Breast epithelium (tissue), 4 donors: ENCODE data around the gene DCAF8L1. TPM values are rescaled to one million over a fixed set of nuclear protein-coding genes. Genes with fewer than 3 reads are reported as not detected.

Experiments
- DNase-seq, 2 donors: peaks; one replicate each; pipeline ENCODE4 v3.0.0-alpha.2; 2019; ENCODE audit warnings: low spot score in 2 of 2
- H3K27ac ChIP-seq, 2 donors: fragments of 200-600 bp; sonication (generic) in 1 of 2; one replicate each; pipeline ENCODE4 v1.5.1; 2016 to 2019; ENCODE audit warnings: mild to moderate bottlenecking in 1 of 2
- H3K27me3 ChIP-seq, 2 donors: fragments of 200-600 bp; sonication (generic) in 1 of 2; one replicate each; pipeline versions ENCODE4 v1.5.1 to v1.6.0; 2017 to 2019; ENCODE audit warnings: control low read depth in 1 of 2, mild to moderate bottlenecking in 1 of 2
- H3K36me3 ChIP-seq: fragments of 200-600 bp; one replicate; pipeline ENCODE4 v1.5.1; 2019
- H3K4me1 ChIP-seq, 2 donors: fragments of 200-600 bp; sonication (generic); one replicate each; pipeline ENCODE4 v1.5.1; 2016 to 2019; ENCODE audit warnings: control low read depth in 1 of 2
- H3K4me3 ChIP-seq, 3 donors: fragments of 200-600 bp; sonication (generic); 1 replicate in 2 of 3; 2 replicates in 1 of 3; pipeline ENCODE4 v1.5.1; 2016 to 2019; ENCODE audit warnings: mild to moderate bottlenecking in 3 of 3, moderate library complexity in 2 of 3
- H3K9me3 ChIP-seq, 2 donors: fragments of 200-600 bp; sonication (generic) in 1 of 2; one replicate each; pipeline ENCODE4 v1.5.1; 2016 to 2019; ENCODE audit warnings: control low read depth in 1 of 2
- POLR2A ChIP-seq: fragments of 450-650 bp; IDR thresholded peaks from one replicate; pipeline ENCODE4 v1.6.1; 2016; ENCODE audit warnings: antibody characterized with exemption, mild to moderate bottlenecking, moderate library complexity
- POLR2AphosphoS5 ChIP-seq, 3 donors: sonication (generic); formaldehyde crosslinking; IDR thresholded peaks; one replicate each; pipeline ENCODE4 v1.6.1; 2017; ENCODE audit warnings: antibody characterized with exemption in 3 of 3
- intact Hi-C: fragments of 100-400 bp; cut with DNase I; formaldehyde crosslinking; loops from one replicate; pipeline ENCODE4 v1.15.1; 2023; ENCODE audit warnings: low total_unique reads
- total RNA-seq, 3 donors: library from RNA; depleted of rRNA; stranded (reverse); fragments of >200 nt; gene quantifications; one replicate each; pipeline ENCODE4 v1.1.0, GENCODE V29; 2016
- TF ChIP-seq, protein P1 (sequence below), 3 donors: fragments of 450-650 bp; IDR thresholded peaks; one replicate each; pipeline ENCODE4 v1.5.1; 2016 to 2017; ENCODE audit warnings: antibody characterized with exemption in 3 of 3, mild to moderate bottlenecking in 3 of 3, moderate library complexity in 3 of 3

DCAF8L1 gene
- not detected for total RNA-seq

DNA sequence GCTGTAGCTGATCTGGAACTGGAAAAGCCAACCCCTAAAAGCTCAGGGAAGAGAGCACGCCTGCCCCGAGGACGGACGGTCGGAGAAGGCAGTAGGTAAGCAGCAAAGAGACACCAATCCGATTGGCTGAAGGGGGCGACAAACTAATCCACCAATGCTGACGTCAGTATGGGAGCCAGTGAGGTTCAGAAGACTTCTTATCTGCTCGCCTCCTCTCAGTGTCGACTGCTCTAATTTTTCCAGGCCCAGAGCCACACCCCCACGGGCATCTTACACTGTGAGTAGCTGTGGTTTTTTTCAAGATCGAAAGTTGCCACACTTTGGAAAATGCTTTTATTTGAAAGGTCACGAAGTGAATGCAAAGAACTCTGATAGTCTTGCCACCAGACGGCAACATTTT lies at the start of gene DCAF8L1:
Gene DCAF8L1, minus strand, starts transcription at position 101 of the 400 bp plus-strand sequence. CDS start 115 bp downstream, outside the sequence.
- H3K9me3 ChIP-seq = no peaks in the 10 kb centered on the region
- DNase-seq = no peak
- no peak within 1 kb of the TSS for H3K4me3 ChIP-seq
- TF ChIP-seq, protein P1, sequence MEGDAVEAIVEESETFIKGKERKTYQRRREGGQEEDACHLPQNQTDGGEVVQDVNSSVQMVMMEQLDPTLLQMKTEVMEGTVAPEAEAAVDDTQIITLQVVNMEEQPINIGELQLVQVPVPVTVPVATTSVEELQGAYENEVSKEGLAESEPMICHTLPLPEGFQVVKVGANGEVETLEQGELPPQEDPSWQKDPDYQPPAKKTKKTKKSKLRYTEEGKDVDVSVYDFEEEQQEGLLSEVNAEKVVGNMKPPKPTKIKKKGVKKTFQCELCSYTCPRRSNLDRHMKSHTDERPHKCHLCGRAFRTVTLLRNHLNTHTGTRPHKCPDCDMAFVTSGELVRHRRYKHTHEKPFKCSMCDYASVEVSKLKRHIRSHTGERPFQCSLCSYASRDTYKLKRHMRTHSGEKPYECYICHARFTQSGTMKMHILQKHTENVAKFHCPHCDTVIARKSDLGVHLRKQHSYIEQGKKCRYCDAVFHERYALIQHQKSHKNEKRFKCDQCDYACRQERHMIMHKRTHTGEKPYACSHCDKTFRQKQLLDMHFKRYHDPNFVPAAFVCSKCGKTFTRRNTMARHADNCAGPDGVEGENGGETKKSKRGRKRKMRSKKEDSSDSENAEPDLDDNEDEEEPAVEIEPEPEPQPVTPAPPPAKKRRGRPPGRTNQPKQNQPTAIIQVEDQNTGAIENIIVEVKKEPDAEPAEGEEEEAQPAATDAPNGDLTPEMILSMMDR (IDR thresholded peaks at IDR 0.05) = no peak
- no peak for TF ChIP-seq POLR2A
- TF ChIP-seq POLR2AphosphoS5 (IDR thresholded peaks at IDR 0.05) = no peak
- intact Hi-C loops = no loop called here
- no peaks in the 10 kb centered on the region for H3K36me3 ChIP-seq
- H3K27me3 ChIP-seq = no peaks in the 10 kb centered on the region
- H3K27ac ChIP-seq = no peak within 1 kb of the TSS
- H3K4me1 ChIP-seq = no peaks in the 10 kb centered on the region

DNA sequence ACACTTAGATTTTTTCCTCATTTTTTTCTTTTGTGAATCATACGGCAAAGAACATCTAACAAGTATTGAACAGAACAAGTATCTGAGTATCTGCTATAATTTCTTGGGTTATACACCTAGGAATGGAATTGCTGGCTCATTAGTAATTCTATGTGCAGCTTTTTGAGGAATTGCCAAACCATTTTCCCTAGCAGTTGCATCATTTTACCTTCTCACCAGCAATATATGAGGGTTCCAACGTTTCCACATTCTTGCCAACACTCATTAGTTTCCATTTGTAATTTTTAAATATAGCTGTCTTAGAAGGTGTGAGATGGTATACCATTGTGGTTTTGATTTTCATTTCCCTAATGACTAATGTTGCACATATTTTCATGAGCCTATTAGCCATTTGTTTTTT lies 41.1 kb upstream of the DCAF8L1 start:
- Histone ChIP-seq H3K36me3 (no peaks in the 10 kb centered on the region), H3K4me1 (no peaks in the 10 kb centered on the region), H3K9me3 (no peaks in the 10 kb centered on the region), H3K27ac (no peak overlapping the region), H3K27me3 (no peaks in the 10 kb centered on the region), H3K4me3 (no peak overlapping the region)
- intact Hi-C loops = no loop called here
- TF ChIP-seq POLR2AphosphoS5 (IDR thresholded peaks at IDR 0.05) (no peak), POLR2A (no peak)
- TF ChIP-seq, protein P1 (IDR thresholded peaks at IDR 0.05) = no peak
- no peak for DNase-seq

DNA sequence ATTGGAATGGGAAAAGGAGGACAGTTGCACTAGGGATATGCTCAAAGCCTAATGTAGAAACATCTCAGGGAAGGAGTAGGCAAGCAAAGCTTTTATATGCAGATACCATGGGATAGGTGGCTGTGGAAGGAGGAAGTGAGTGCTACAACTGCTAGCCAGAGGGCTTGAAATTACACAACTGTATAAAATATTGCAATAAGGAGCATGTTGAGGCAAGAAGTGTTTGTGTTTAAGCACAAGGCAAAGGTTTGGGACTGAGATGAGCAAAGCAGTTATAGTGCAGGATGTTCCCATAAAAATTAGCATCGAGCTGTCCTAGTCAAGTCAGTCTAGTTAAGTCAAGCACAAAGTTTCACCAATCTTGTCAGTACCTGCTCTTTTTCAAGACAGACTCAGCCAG lies 35.6 kb upstream of the DCAF8L1 start:
- no peaks in the 10 kb centered on the region for H3K4me1 ChIP-seq
- no peaks in the 10 kb centered on the region for H3K9me3 ChIP-seq
- H3K4me3 ChIP-seq = no peak overlapping the region
- no peak for DNase-seq
- no peak overlapping the region for H3K27ac ChIP-seq
- TF ChIP-seq POLR2A = no peak
- intact Hi-C loops = no loop called here
- peaks cover 0 to 7% of the 10 kb centered on the region in 2 donors for H3K27me3 ChIP-seq
- H3K36me3 ChIP-seq = no peaks in the 10 kb centered on the region

DNA sequence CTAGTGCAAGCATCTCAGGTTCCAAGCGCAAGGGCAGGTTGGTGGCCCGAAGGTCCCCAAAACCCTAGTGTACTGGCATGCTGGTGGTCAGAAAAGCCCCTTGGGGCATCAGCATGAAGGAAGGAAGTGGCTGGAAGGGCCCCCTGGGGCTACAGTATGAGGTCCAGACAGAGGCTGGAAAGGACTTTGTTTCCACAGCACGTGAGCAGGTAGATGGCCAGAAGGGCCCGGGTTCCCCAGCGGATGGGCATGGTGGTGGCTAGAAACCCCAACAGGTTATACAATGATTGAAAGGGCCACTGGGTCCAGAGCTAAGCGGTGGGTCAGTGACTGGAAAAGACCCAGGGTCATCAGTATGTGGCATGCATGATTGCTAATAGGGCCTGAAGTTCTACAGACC lies 34.7 kb upstream of the DCAF8L1 start:
- H3K27ac ChIP-seq = no peak overlapping the region
- peaks cover 0 to 7% of the 10 kb centered on the region in 2 donors for H3K27me3 ChIP-seq
- DNase-seq = no peak
- intact Hi-C loops = no loop called here
- H3K4me3 ChIP-seq = no peak overlapping the region
- no peaks in the 10 kb centered on the region for H3K4me1 ChIP-seq
- no peaks in the 10 kb centered on the region for H3K9me3 ChIP-seq
- no peaks in the 10 kb centered on the region for H3K36me3 ChIP-seq
- TF ChIP-seq POLR2AphosphoS5 (IDR thresholded peaks at IDR 0.05) = no peak
- TF ChIP-seq, protein P1 (IDR thresholded peaks at IDR 0.05) = no peak
- no peak for TF ChIP-seq POLR2A

DNA sequence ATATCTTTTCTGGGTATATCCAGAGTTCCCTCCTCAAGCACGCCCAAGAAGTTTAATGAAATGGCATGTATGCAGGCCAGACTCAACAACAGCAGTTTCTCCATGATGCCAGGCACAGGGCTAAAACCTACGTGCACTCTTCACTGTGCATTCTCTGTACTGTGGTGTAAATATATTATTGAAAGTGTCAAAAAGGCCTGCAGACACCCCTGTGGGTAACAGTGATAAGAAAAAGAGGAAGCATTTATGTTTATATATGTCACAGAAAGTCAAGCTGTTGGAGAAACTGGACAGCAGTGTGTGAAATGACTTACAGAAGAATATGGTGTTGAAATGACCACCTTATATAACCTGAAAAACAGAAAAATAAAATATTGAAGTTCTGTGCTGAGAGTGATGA lies 29.6 kb upstream of the DCAF8L1 start:
- DNase-seq = no peak
- Histone ChIP-seq H3K27me3 (peaks cover 0 to 6% of the 10 kb centered on the region in 2 donors), H3K4me1 (no peaks in the 10 kb centered on the region), H3K36me3 (no peaks in the 10 kb centered on the region), H3K27ac (no peak overlapping the region), H3K4me3 (no peak overlapping the region), H3K9me3 (no peaks in the 10 kb centered on the region)
- TF ChIP-seq POLR2AphosphoS5 (IDR thresholded peaks at IDR 0.05) = no peak
- no peak for TF ChIP-seq POLR2A
- TF ChIP-seq, protein P1 (IDR thresholded peaks at IDR 0.05) = no peak
- intact Hi-C loops = no loop called here

- intact Hi-C loops = no loop called here
- DNase-seq = no peak
- peaks cover 0 to 12% of the 10 kb centered on the region in 2 donors for H3K27me3 ChIP-seq
Measured at GRCh38 chrX:27998666-27999065, 17.4 kb upstream of the DCAF8L1 start.

More at GRCh38 chrX:27998666-27999065, 17.4 kb upstream of the DCAF8L1 start:
- Histone ChIP-seq H3K4me3 (no peak overlapping the region), H3K27ac (no peak overlapping the region), H3K4me1 (no peaks in the 10 kb centered on the region), H3K36me3 (no peaks in the 10 kb centered on the region), H3K9me3 (no peaks in the 10 kb centered on the region)
- TF ChIP-seq, protein P1 (IDR thresholded peaks at IDR 0.05) = no peak
- TF ChIP-seq POLR2AphosphoS5 (IDR thresholded peaks at IDR 0.05) (no peak), POLR2A (no peak)
